Esophagus muscularis mucosa (tissue), 3 donors: Measurements from ENCODE around the gene TBATA.

Experiments
- CTCF ChIP-seq, 3 experiments: fragments of 200-600 bp in 2 of 3; fragments of 450-650 bp in 1 of 3; sonication (generic) in 2 of 3; IDR thresholded peaks; one replicate each; pipeline ENCODE4 v1.5.1; 2017 to 2019; ENCODE audit warnings: antibody characterized with exemption in 3 of 3, mild to moderate bottlenecking in 2 of 3, moderate library complexity in 1 of 3
- POLR2A ChIP-seq: fragments of 450-650 bp; IDR thresholded peaks from one replicate; pipeline ENCODE4 v1.6.1; 2017; ENCODE audit warnings: antibody characterized with exemption, moderate library complexity, mild to moderate bottlenecking, low read depth
- POLR2AphosphoS5 ChIP-seq, 2 donors: sonication (generic); formaldehyde crosslinking; IDR thresholded peaks; one replicate each; pipeline ENCODE4 v1.6.1; 2017; ENCODE audit warnings: antibody characterized with exemption in 2 of 2

GRCh38 chr10:70774810-70775678 is 10.1 kb downstream of the TBATA start:
- TF ChIP-seq CTCF (IDR thresholded peaks at IDR 0.05) = no peak
- no peak for TF ChIP-seq POLR2AphosphoS5 (IDR thresholded peaks at IDR 0.05)
- no peak for TF ChIP-seq POLR2A
